BE2C (cell line): Measurements from ENCODE around the gene CDC45.
"Not testable (repeated sequence)": the region's sequence is repeated elsewhere in the genome, so short reads cannot be mapped to it uniquely, and the experiment has no call there.

Experiments used
- DNase-seq: peaks from one replicate; pipeline ENCODE4 v3.0.0-alpha.2; 2020
- H3K27me3 ChIP-seq: fragments of 250-450 bp; sonication (Bioruptor Pico); 2 replicates; pipeline ENCODE4 v1.5.1; 2020; ENCODE audit warnings: mild to moderate bottlenecking
- H3K36me3 ChIP-seq: fragments of 250-450 bp; sonication (Bioruptor Pico); 2 replicates; pipeline ENCODE4 v1.5.1; 2020; ENCODE audit warnings: mild to moderate bottlenecking
- H3K4me1 ChIP-seq: fragments of 250-450 bp; sonication (Bioruptor Pico); 2 replicates; pipeline ENCODE4 v1.5.1; 2020
- H3K4me3 ChIP-seq: 2 replicates; pipeline ENCODE4 v1.5.1; 2011; ENCODE audit warnings: low read depth, low read length
- H3K9me3 ChIP-seq: fragments of 250-450 bp; sonication (Bioruptor Pico); 2 replicates; pipeline ENCODE4 v1.5.1; 2020
- CTCF ChIP-seq: IDR thresholded peaks from 2 replicates; pipeline ENCODE4 v1.5.1; 2012; ENCODE audit warnings: mild to moderate bottlenecking, low read depth, low read length

CDC45 gene

GRCh38 chr22:19432133-19432851, 47.4 kb upstream of the CDC45 start, which contains the start of gene MRPL40:
MRPL40 (plus strand) TSS chr22:19432545; CDS start chr22:19432555, 10 bp downstream.
- peak; percentile 97 for DNase-seq

GRCh38 chr22:19434401-19434800, 45.3 kb upstream of the CDC45 start:
- peaks cover 28% of the 10 kb centered on the region for H3K36me3 ChIP-seq

More at GRCh38 chr22:19432133-19432851, 47.4 kb upstream of the CDC45 start, which contains the start of gene MRPL40:
- Histone ChIP-seq H3K36me3 (peaks cover 25% of the 10 kb centered on the region), H3K27me3 (no peaks in the 10 kb centered on the region), H3K9me3 (no peaks in the 10 kb centered on the region), H3K4me3 (peak within 1 kb of the TSS; percentile 99), H3K4me1 (0 out of 2 replicates have a peak, but pooled peaks cover 4% of the 10 kb centered on the region)
- no peak for TF ChIP-seq CTCF

GRCh38 chr22:19434829-19435580, 44.7 kb upstream of the CDC45 start:
- 0 out of 2 replicates have a peak, but pooled peaks cover 2% of the 10 kb centered on the region for H3K4me1 ChIP-seq
- no peak overlapping the region for H3K4me3 ChIP-seq
- no peaks in the 10 kb centered on the region for H3K27me3 ChIP-seq
- DNase-seq, result no peak
- H3K9me3 ChIP-seq, result no peaks in the 10 kb centered on the region
- no peak for TF ChIP-seq CTCF
- H3K36me3 ChIP-seq, result peaks cover 28% of the 10 kb centered on the region

More at GRCh38 chr22:19434401-19434800, 45.3 kb upstream of the CDC45 start:
- DNase-seq, result no peak
- Histone ChIP-seq H3K9me3 (no peaks in the 10 kb centered on the region), H3K27me3 (no peaks in the 10 kb centered on the region), H3K4me1 (0 out of 2 replicates have a peak, but pooled peaks cover 4% of the 10 kb centered on the region), H3K4me3 (no peak overlapping the region)
- no peak for TF ChIP-seq CTCF

- not testable (repeated sequence) for DNase-seq, H3K4me1 ChIP-seq, H3K4me3 ChIP-seq, H3K9me3 ChIP-seq, H3K27me3 ChIP-seq
- peaks cover 27% of the 10 kb centered on the region for H3K36me3 ChIP-seq
Observed at GRCh38 chr22:19436444-19437161, 43.1 kb upstream of the CDC45 start.

GRCh38 chr22:19438298-19438697, 41.4 kb upstream of the CDC45 start:
- H3K4me1 ChIP-seq, result no peaks in the 10 kb centered on the region
- no peaks in the 10 kb centered on the region for H3K27me3 ChIP-seq
- no peaks in the 10 kb centered on the region for H3K9me3 ChIP-seq
- H3K4me3 ChIP-seq, result no peak overlapping the region
- peaks cover 40% of the 10 kb centered on the region for H3K36me3 ChIP-seq
- TF ChIP-seq CTCF, result no peak
- DNase-seq, result no peak

- no peaks in the 10 kb centered on the region for H3K9me3 ChIP-seq
- H3K4me1 ChIP-seq, result no peaks in the 10 kb centered on the region
- DNase-seq, result no peak
- H3K36me3 ChIP-seq, result peaks cover 43% of the 10 kb centered on the region
- no peak for TF ChIP-seq CTCF
- no peaks in the 10 kb centered on the region for H3K27me3 ChIP-seq
- H3K4me3 ChIP-seq, result no peak overlapping the region
Observed at GRCh38 chr22:19440411-19441195, 39.1 kb upstream of the CDC45 start.
